Islet of Langerhans (tissue), 1 donor: Measurements from ENCODE around the gene SRC.

Source experiments
- FAIRE-seq: peaks from one replicate; lab custom pipeline; 2011; peaks lifted over from hg19 to GRCh38; lab: Jason Lieb, UNC

The SRC gene

GRCh38 chr20:37397954-37398749, 52.2 kb downstream of the SRC start:
- no peak for FAIRE-seq

GRCh38 chr20:37398750-37399621, 53.0 kb downstream of the SRC start:
- no peak for FAIRE-seq

DNA sequence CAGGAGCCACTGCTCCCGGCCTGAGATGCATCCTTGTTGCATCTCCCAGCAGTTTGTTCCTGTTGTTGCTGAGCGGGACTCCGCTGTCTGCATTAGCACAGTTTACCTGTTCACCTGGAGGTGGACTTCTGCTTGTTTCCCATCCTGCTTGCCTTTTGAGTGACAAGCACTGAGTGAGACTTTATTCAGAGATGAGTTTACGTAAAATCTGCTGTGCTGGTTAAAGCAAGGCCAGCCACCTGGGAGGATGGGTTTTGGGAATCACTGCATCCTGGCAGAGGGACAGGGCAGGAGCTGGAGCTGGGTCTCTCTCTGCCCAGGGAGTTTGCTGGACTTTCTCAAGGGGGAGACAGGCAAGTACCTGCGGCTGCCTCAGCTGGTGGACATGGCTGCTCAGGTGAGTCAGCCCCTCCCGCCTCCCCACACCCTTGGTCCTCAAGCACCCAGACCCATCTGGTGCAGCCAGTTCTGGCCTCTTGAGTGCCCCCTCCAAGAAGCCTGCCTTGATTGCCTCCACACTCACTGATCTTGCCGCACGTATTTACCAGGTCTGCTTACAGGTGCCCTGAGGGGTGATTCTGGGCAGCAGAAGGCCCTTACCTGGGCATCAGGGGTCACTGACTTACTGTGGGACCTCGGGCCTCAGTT, 55.5 kb downstream of the SRC start:
- no peak for FAIRE-seq

DNA sequence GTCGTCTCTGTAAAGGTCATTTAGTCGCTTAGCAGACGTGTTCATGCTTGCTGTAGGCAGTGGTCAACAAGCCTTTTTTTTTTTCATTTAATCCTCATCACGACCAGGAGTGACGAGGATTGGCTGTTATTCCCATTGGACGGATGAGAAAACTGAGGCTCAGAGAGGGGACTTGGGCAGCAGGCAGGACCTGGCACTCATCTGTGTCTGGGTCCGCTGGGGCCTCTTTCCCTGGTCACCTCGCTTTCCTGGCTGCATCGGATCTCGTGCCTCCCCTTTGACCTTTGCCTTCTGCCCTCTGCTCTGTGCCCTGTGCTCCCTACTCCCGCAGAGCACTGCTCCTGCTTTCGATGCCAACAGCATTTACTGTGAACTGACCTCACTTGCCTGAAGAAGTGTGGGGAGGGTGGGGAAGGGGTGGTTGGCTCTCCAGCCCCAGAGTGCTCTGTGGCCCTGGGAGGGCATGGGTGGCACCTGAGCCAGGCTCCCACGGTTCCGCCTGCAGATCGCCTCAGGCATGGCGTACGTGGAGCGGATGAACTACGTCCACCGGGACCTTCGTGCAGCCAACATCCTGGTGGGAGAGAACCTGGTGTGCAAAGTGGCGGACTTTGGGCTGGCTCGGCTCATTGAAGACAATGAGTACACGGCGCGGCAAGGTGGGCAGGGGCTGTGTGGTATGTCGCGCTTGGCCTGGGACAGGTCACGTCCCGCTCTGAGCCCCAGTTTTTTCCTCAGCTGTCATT, 56.2 kb downstream of the SRC start:
- FAIRE-seq, result no peak

- FAIRE-seq, result no peak
These were observed 57.4 kb downstream of the SRC start for GRCh38 chr20:37403107-37404033.

DNA sequence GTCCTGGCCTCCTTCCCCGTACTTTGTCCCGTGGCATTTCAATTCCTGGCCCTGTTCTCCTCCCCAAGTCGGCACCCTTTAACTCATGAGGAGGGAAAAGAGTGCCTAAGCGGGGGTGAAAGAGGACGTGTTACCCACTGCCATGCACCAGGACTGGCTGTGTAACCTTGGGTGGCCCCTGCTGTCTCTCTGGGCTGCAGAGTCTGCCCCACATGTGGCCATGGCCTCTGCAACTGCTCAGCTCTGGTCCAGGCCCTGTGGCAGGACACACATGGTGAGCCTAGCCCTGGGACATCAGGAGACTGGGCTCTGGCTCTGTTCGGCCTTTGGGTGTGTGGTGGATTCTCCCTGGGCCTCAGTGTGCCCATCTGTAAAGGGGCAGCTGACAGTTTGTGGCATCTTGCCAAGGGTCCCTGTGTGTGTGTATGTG, 58.5 kb downstream of the SRC start:
- no peak for FAIRE-seq

DNA sequence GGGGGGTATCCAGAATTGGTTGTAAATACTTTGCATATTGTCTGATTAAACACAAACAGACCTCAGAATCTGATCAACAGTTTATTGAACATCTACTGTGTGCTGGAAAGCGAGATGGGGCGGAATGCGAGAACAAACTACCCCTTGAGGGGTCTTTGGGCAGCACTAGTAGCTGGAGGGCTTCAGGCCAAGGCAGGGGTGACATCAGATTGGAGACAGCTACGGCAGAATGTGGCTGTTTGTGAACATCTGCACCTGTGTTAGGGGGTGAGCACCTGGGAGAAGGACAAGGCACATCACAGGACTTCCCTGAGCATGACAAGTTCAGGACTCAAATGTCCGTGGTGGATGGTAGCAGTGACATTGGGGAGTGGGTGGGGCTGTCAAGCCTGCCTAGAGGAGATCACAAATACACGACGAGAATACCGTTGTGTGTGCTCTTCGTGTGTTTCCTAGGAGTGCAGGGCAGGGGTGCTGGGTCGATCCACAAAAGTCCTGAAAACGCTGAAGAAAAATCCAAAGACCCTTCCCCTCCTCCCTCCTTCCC, 59.5 kb downstream of the SRC start:
- no peak for FAIRE-seq

- FAIRE-seq, result no peak
These were observed 60.4 kb downstream of the SRC start for GRCh38 chr20:37406010-37406998.

GRCh38 chr20:37407019-37407566, 61.2 kb downstream of the SRC start:
- no peak for FAIRE-seq

GRCh38 chr20:37407573-37408002, 61.6 kb downstream of the SRC start:
- FAIRE-seq, result no peak

- no peak for FAIRE-seq
These were observed 62.6 kb downstream of the SRC start for GRCh38 chr20:37408302-37409193.

DNA sequence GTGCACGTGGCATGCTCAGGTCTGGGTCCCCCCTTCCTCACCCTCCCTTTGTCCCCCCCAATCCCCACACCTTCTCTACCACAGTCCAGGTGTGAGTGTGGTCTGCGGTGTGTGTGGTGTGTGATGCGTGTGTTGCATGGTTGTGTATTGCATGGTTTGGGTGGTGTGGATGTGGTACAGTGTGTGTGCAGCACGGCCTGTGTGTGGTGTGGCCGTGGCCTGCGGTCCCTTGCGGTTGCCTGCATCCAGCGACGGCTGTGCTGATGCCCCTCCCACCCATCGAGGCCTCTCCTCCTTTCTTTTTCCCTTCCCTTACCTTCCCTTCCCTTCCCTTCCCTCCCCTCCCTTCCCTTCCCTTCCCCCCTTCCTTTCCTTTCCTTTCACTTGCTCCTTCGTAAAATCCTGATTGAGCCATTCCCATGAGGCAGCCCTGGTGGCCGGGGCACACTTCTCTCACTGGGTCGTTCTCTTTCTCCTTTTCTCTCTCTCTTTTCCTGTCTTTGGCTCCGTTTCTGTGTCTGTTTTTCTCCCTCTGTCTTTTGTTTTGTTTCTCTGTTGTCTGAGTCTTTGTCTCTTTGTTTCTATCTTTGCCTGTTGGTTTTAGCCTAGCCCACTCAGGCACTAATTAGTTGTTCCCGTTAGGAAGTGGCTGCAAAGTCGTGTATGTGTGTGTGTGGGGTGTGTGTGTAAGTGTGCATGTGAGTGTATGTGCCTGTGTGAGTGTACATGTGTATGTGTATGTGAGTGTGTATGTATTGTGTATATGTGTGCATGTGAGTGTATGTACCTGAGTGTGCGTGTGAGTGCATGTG, 65.7 kb downstream of the SRC start:
- FAIRE-seq, result no peak

DNA sequence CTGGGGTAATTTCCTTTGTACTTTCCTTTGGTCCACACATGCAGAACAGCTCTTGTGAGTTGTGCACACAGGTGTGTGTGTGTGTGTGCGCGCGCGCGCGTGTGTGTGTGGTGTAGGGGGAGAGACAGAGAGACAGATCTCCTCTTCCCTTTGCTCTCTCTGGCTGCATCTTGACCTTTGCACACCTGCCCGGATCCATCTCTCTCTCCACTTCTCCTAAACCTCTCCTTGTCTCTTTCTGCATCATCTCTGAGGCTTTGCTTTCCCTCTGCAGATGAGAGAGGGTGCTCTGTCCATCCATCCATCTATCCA, 67.0 kb downstream of the SRC start:
- no peak for FAIRE-seq

GRCh38 chr20:37413379-37413778, 67.4 kb downstream of the SRC start:
- FAIRE-seq, result no peak

DNA sequence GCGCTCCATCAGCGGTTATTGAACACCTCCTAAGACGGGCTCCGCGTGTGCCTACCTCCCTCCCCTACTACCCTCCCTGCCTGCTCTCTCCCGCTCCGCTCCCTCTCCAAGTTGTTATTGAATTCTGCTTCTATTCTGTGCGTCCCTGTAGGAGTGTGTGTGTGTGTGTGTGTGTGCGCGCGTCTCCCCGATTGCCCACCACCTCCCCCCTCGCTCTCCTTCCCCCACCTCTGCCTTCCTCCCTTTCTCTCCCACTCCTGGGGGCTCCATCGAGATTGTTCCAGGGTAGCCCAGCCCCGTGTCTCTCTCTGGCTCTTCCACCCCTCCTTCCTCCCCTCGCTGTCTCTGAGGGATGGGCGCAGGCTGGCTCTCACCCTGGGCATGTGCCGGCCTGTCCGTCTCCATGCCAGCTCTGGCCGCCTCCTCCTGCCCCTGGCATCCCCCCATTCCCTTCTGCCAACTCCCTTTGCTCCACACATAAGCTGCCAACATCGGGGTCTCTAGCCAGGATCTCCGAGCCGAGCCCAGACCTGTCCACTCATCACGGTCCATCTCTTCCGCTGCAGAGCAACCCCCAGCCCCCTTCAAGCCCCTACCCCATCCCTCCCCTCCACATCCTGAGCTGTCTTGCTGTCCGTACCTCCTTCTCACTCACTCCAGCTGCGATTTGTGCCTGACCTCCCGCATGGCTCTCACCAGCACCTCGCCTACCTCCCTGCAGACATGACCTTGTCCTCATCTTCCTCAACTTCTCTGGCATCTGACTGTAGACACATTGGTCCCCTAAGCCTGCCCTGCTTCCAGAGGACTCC, 68.5 kb downstream of the SRC start:
- no peak for FAIRE-seq
